ENCODE results near the gene CAMTA1. TPM values are rescaled to one million over a fixed set of nuclear protein-coding genes. Genes with fewer than 3 reads are reported as not detected.

CAMTA1 gene
- total and polyA plus RNA-seq, 9 of the 15 experiments (the other 6 are each of a cell fraction or from before 2014, with no cell fraction given): 43.9 to 161 (median 65.9) TPM

DNA sequence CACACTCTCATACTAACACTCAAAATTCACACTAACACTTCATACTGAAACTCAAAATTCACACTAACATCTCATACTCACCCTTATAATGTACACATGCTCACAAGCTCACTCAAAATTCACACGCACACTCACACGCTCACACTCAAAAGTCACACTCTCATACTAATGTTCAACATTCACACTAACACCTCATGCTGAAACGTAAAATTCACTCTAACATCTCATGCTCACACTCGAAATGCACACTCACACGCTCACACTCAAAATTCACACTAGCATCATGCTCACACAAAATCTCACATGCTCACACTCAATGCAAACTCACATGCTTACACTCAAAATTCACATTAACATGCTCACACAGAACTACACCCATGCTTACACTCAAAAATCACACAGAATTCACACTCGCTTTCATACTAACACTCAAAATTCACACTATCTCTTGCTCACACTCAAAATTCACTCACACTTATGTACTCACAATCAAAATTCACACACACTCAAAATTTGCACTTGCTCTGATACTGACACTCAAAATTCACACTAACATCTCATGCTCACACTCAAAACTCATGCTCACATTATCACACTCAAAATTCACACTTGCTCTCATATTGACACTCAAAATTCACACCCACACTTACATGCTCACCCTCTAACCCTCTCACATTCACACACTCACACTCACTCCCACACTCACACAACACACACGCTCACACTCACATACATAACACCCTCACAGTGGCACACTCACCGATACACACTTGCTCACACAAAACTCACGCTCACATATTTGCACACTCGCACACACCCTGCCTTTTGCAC lies 721.4 kb downstream of the CAMTA1 start:
- Histone ChIP-seq H3K27me3 (ENCODE audit: control insufficient read depth in 2 of 2, insufficient read depth in 2 of 2, low read length in 2 of 2) (peaks cover 2 to 18% of the 10 kb centered on the region in 2 experiments; a peak in 2 of 5 replicates), H3K4me3 (no peak overlapping the region), H3K27ac (ENCODE audit: extremely low read depth, low read depth, low read length) (no peak overlapping the region), H2AFZ (ENCODE audit: low read depth, low read length) (no peak overlapping the region), H3K9me1 (ENCODE audit: control insufficient read depth, insufficient read depth, low read length) (no peaks in the 10 kb centered on the region), H3K79me2 (ENCODE audit: control insufficient read depth, insufficient read depth, low read length) (no peaks in the 10 kb centered on the region), H3K4me2 (ENCODE audit: insufficient read depth, low read length) (no peak overlapping the region), H4K20me1 (replicated peaks; ENCODE audit: control insufficient read depth, insufficient read depth, low read length) (no peaks in the 10 kb centered on the region; the same call in 1 of the 2 replicates), H3K36me3 (ENCODE audit: control insufficient read depth, insufficient read depth, low read length) (no peaks in the 10 kb centered on the region), H3K9me3 (replicated peaks; ENCODE audit: control insufficient read depth, insufficient read depth, low read depth, low read length) (no peaks in the 10 kb centered on the region), H3K4me1 (replicated peaks in 1 of 2; ENCODE audit: control insufficient read depth in 2 of 2, insufficient read depth in 2 of 2, low read length in 2 of 2) (no peaks in the 10 kb centered on the region; a peak in 1 of 5 replicates), H3K9ac (ENCODE audit: insufficient read depth in 1 of 2, low read depth in 2 of 2, low read length in 2 of 2) (no peak overlapping the region)
- 6% methylated on average over 10 of the region's 10 CpGs for WGBS (ENCODE audit: insufficient coverage, low coverage, missing lambda C conversion rate)
- ChIA-PET POLR2A (no interaction called here), CTCF (ENCODE audit: low intra/inter-chr PET ratio) (no interaction called here)
- TF ChIP-seq, protein P1, sequence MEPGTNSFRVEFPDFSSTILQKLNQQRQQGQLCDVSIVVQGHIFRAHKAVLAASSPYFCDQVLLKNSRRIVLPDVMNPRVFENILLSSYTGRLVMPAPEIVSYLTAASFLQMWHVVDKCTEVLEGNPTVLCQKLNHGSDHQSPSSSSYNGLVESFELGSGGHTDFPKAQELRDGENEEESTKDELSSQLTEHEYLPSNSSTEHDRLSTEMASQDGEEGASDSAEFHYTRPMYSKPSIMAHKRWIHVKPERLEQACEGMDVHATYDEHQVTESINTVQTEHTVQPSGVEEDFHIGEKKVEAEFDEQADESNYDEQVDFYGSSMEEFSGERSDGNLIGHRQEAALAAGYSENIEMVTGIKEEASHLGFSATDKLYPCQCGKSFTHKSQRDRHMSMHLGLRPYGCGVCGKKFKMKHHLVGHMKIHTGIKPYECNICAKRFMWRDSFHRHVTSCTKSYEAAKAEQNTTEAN (CRISPR knock-in tag; IDR thresholded peaks at IDR 0.05): peak; percentile 96
- TF ChIP-seq MXI1 (IDR thresholded peaks at IDR 0.05; ENCODE audit: low read depth, low read length): no peak
- DNase-seq (ENCODE audit: extremely low read depth in 1 of 4, low spot score in 3 of 4): no peak
- BruUV-seq (replicated peaks): no TSS peak
- in situ Hi-C loops (cut with MboI): no loop called here
- FAIRE-seq: no peak
- ATAC-seq: no peak
- intact Hi-C loops (cut with micrococcal nuclease): no loop called here
